DOHH2 (cell line): ENCODE measurements around the gene CAPZB.

Experiments used
- CTCF ChIP-seq: fragments of 200-600 bp; sonication (generic); IDR thresholded peaks from one replicate; pipeline ENCODE4 v1.5.1; 2014; ENCODE audit warnings: antibody characterized with exemption, mild to moderate bottlenecking, low read depth, low read length; ENCODE audit not compliant: poor library complexity, severe bottlenecking
- EZH2phosphoT487 ChIP-seq: fragments of 200-600 bp; sonication (generic); IDR thresholded peaks from 2 replicates; pipeline ENCODE4 v1.6.1; 2017; ENCODE audit warnings: borderline replicate concordance, mild to moderate bottlenecking, antibody characterized with exemption, low read length, moderate library complexity, mixed read lengths

GRCh38 chr1:19488136-19488535 lies 2.8 kb upstream of the CAPZB start:
- no peak for TF ChIP-seq CTCF
- no peak for TF ChIP-seq EZH2phosphoT487
